Measurements from ENCODE around the gene RALGDS. TPM values are rescaled to one million over a fixed set of nuclear protein-coding genes. Genes with fewer than 3 reads are reported as not detected.
A peak's percentile ranks its signal among the peaks of the same experiment; 100 is the strongest.

The RALGDS gene
- total and polyA plus RNA-seq, 9 of the 15 experiments (the other 6 are each of a cell fraction or from before 2014, with no cell fraction given): 0.75 to 43.3 (median 27.1) TPM

- TF ChIP-seq ARID4B (CRISPR knock-in tag; IDR thresholded peaks at IDR 0.05): peak; percentile 96
- 0 out of 4 replicates have a peak, but pooled peaks of 1 of the 2 experiments have one; percentile 69 for TF ChIP-seq FOXA3 (CRISPR knock-in tag; conservative IDR thresholded peaks at IDR 0.05 in 1 of 2, IDR thresholded peaks at IDR 0.05 in 1 of 2)
- 0 out of 2 replicates have a peak, but pooled peaks have one; percentile 66 for TF ChIP-seq ZNF511 (CRISPR knock-in tag; IDR thresholded peaks at IDR 0.05)
- no peak for TF ChIP-seq SNIP1 (IDR thresholded peaks at IDR 0.05; ENCODE audit: low read depth)
- TF ChIP-seq REST (IDR thresholded peaks at IDR 0.05; ENCODE audit: borderline replicate concordance): peak; percentile 93
- TF ChIP-seq REST (CRISPR knock-in tag; IDR thresholded peaks at IDR 0.05; ENCODE audit: low read depth): no peak
- no peak for TF ChIP-seq ZNF589 (CRISPR knock-in tag; IDR thresholded peaks at IDR 0.05; ENCODE audit: low read depth)
- TF ChIP-seq FOXP1 (CRISPR knock-in tag; IDR thresholded peaks at IDR 0.05): no peak; the same call in 1 of the 2 replicates
- peak; percentile 32 for TF ChIP-seq POLR2B (IDR thresholded peaks at IDR 0.05; ENCODE audit: low read depth, partially characterized antibody)
- TF ChIP-seq RHOXF2B (CRISPR knock-in tag; conservative IDR thresholded peaks at IDR 0.05): no peak
- no peak for TF ChIP-seq TAF15 (IDR thresholded peaks at IDR 0.05; ENCODE audit: low read depth, low read length)
- no peak for TF ChIP-seq DNMT1 (IDR thresholded peaks at IDR 0.05)
Measured at GRCh38 chr9:133144142-133144903, 23.3 kb upstream of the RALGDS start (continued).
